T1000 (cell line): ENCODE measurements around the gene KRT35.
"Not testable (repeated sequence)": the region's sequence is repeated elsewhere in the genome, so short reads cannot be mapped to it uniquely, and the experiment has no call there.

ENCODE experiments used
- DNase-seq: peaks from one replicate; lab custom pipeline; 2025; ENCODE audit warnings: mixed read lengths; lab: John Stamatoyannopoulos, UW

KRT35 gene

DNA sequence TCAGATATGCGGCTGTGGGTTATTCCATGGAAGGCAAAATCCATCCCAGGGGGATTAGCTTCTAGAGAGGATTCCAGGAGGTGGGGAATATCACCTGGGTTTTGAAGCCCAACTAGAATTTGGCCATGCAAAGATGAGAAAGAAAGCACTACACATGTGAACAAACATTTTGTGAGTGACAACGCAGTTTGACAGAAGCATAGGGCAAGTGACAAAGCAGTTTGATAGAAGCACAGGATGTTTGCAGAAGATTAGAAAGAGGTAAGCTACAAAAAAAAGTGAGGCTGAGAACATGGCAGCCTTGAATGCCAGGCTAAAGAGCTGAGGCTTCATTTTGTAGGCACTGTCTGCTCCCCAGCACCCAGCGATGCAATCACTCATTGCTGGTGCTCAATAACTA, 27.9 kb downstream of the KRT35 start:
- no peak for DNase-seq

DNA sequence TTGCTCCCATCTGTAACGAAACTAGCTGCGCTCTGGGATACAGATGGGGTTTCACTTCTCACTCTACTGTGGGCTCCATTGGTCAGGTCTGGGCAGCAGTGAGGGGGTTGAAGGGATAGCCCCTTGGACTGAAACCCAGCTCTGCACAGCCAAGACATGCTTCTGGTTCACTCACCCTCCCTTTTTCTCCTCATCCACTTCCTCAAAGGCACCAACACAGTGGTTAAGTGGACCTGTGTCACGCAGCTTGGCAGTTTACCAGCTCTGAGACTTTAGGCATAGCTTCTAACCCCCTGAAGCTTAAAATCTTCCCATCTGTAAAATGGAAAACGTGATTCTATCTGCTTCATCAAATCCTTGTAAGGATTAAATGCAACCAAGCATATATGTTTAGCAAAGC, 28.7 kb downstream of the KRT35 start:
- no peak for DNase-seq

DNA sequence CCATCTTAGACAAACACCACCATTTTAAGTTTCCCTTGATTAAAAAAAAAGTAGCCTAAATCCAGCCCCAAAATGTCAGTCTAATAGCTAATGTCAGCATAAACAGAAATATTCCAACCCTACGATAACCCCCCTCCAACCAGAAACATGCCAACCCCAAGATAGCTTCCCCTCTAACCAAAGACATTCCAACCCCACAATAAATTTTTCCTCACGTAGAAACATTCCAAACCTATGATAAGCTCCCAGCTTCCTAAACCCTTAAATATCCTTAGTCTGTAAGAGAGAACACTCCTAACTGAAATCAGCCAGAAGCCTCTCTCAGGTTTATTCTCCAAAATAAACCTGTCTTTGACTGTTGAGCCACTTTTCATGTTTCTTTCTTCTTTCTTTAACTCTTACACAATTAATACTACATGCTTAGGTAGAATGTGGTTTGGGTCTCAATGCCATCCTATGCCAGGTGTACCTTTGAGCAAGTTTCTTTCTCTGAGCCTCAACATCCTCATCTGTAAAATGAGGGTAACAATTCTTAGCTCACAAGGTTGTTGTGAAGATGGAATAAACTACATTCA, 29.7 kb downstream of the KRT35 start:
- DNase-seq, result no peak

DNA sequence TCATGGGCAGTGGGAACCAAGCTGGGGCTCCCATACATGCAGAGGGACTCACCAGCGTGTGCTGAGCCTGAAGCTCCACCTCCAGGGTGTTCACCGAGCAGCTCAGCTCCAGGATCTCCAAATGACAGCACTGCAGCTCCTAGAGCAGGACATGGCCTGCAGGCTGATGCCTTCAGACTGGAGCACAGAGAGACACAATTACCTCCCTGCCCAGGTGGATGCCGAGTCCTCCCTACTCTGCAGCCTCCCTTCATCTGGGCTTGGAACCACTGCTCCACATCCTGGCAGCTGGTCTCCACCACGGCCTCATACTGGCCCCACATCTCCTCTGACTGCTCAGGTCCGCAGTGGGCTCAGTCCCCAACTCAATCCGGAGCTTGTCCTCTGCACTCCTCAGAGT, 31.9 kb downstream of the KRT35 start:
- DNase-seq, result no peak

DNA sequence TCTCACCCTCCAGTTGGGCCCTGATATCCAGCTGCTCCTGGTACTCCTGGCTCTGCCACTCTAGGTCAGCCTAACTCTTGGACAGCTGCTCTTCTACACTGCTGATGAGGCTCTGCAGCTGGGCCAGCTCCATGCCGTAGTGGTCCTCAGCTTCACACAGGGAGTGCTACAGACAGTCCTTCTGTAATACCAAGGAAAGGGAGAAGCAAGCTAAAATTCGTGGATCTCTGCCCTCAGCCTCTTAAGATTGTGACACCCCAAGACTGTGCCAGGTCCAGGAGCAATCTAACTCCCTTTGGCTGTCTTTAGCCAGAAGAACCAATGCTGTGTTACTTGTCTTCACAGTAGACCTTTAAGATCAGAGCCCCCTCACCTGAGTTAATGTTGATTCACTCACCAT, 32.4 kb downstream of the KRT35 start:
- DNase-seq, result no peak

DNA sequence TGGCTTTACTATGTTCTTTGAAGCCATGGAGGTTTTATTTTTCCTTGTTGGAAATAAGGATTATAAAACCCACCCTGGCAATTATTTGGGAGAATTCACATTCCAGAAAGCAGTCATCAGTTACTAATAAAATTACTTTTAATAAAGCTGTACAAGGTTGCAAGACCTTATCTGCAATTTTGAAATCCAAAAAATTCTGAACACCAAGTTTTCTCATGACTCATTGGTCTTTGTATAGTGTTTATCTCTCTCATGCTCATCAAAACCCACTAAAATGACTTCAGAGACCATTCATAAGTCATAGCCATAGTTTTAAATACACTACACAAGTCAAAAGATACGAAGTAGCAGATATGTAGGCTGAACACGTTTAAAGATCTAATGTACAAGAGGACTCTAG, 34.1 kb downstream of the KRT35 start:
- DNase-seq, result no peak

DNA sequence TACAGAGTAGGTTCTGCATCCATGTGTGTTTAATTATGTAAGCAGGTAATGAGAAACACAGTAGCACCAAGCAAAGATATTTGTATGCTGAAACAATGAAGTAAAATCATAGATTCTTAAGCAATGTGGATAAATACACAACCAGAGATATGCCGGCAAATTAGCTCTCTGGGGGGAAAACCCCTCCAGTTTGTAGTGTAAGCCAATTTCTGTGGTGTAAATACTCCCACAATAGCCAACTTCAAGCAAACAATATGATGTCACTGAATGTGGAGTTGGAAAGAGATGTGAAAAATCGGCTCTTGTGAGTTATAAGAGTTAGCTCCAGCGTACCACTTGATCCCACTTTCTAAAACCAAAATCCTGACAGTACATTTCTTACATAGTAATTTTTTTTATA, 36.3 kb downstream of the KRT35 start:
- no peak for DNase-seq

DNA sequence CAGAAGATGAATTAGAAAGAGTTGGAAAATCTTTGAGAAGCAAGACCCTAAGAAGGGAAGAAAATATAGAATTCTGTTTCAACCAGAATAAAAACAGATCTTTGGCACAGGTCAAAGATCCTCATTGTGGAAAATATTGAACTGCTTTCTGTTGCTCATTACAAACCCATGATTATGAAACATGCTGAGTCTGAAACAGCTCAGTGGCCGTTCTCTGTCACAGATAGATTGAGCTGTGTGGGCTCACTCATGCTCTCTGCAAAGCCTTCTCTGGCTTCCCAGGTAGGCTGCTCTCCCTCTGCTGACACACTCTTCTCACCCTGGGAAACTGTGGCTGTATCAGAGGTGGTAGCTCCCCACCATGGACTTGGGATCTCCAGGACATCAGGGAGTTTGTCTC, 36.8 kb downstream of the KRT35 start:
- DNase-seq, result no peak

DNA sequence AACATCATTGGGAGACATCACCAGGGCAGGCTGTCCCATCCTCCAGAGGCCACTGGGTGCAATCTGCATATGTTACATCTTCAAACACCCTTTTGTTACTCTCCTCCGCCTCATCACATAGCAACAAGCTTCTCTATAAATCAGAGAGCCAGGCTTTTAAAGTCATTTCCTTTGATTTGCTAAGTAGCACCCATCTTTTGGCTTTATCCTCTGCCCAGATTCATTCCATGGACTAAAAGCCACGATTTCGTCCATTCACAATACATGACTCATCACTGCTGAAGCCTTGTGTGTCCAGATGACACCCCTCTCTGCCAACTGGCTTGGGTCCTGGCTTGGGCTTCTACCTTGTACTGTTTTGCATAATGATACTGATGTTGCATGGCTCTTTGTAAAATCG, 38.2 kb downstream of the KRT35 start:
- DNase-seq, result no peak

DNA sequence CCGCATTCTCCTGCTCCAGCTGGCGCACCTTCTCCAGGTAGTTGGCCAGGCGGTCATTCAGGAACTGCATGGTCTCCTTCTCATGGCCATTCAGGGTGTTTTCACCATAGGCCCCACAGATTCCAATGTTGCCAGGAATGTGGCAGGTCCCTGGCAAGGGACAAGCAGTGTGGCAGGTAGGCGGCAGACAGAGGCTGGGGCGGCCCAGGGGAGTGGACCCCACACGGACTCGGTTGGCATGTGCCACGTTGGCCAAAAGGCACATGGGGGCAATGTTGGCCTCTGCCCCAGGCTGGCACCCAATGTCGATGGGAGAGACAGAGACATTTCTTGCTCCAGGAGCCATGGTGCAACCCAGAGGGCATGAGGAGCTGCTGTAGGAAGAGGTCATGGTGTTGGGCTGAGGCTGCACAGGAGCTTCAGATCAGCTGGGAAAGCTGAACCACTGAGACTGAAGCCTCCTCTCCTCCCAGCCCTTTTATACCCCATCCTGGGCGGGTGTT, 40.4 kb downstream of the KRT35 start, which contains the start of gene KRT38:
TSS of gene KRT38 (minus strand) at position 453 of the 503 bp plus-strand sequence. CDS start at position 391, 62 bp downstream.
- DNase-seq, result no peak

DNA sequence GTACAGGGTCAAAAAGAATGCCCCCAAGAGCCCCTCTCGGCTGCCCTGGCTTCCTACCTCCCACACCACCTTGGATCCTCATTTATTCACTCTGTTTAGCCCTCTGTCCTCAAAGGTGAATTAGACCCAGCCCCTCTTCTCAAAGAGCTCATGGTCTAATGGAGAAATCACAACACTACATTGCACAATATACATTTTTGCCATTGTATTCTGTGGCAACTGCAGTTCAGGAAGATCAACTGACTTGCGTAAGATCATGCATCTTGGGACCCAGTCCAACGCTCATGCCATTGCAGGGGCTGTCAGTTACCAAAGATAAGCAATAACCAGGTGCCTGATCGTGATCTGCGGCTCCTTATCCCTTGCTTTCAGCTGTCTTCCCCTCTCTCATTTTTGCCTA, 41.6 kb downstream of the KRT35 start:
- DNase-seq, result no peak

DNA sequence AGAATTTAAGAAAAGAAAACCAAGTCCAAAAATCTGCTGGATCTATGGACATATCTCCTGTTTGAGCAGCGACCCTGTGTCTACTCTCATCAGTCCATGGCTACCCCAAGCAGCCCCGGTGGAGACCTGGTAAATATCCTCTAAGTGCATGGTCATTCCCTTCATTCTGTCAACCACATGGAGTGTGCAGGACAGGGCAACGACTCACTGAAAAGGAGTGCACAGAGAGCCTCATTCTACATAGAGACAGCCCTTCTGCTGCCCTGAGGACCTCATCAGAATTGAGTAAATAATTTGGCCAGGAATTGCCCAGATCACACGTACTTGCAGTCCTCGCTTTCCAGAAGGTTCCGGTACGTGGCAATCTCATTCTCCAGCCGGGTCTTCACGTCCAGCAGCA, 43.2 kb downstream of the KRT35 start:
- DNase-seq, result no peak

DNA sequence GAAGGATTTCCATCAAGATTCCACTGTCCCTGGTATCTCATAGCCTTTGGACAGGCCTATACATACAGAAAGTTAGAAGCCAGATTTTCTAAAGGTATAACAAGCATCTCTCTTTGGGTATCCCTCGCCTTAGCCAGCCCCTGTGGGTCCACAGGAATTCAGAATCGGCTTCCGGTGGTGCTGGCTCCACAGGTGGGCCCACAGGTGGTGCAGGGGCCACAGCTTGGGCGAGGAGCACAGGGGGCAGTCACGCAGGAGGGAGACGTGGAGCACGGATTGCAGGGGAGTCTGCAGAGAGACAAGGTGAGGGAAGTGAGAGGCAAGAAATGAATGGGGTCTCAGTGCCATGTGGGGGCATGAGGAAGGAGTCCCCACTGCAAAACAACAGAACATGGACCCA, 43.7 kb downstream of the KRT35 start:
- no peak for DNase-seq

DNA sequence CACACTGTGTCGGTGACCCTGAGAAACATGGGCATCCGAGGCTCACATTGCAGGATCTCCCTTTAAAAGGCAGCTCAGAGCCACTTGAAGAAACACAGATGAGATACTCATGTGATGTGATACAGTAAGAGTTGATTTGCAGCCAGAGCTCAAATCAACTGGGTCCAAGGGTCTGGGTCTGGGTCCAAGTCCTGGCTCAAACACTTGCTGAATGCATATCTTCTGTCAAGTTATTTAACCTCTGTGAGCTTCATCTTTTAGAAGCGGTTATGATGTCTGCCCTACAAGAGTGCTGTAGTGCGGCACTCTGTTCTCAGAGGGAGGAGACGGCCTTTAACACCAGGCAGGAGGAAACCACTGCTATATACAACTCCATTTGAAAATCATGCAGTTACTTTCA, 46.5 kb downstream of the KRT35 start:
- no peak for DNase-seq

DNA sequence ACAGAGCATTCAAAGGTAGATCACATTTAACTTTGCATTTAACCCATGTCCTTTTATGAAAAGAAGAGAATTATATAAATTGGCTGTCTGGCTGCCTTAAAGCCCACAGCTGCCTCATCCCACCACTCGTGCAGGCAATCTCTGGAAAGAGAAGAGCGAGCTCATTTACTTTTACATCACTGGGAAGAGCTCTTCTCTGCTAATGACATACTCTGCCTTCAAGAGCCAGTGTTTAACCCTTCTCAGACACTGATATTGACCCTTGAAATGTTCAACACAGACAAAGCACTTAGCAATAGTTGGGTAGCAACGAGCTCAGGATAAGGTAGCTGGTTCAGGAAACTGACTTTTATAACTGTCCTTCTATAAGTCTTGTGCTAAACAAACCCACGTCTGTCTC, 46.9 kb downstream of the KRT35 start:
- DNase-seq, result no peak

DNA sequence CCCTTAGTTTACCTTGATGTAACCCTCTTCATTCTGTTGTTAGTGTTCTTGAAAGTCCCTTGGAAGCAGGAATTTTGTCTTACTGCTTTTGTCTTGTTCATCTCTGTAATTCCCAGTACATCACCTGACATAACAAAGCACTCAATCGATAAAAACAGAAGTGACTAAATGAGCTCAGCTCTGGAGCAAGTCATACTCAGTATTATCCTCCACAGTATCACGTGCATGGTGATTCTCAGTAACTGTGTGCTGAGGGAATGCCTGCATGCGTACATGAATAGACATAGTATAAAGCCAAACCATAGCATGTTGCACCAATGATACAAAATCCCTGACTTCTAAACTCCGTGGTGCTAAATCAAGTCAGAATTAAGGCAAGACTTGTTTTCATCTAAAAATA, 47.4 kb downstream of the KRT35 start:
- DNase-seq, result no peak

DNA sequence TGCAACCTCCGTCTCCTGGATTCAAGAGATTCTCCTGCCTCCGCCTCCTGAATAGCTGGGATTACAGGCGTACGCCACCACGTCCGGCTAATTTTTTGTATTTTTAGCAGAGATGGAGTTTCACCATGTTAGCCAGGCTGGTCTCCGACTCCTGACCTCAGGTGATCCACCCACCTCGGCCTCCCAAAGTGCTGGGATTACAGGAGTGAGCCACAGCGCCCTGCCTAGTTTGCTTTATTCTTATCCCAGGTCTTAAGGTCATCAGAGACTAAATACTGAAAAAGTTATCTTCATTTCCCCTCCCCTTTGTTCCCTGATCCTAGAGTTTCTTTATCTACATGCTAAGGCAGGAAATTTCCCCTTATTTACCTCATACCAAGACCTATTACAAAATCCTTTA, 50.6 kb downstream of the KRT35 start:
- DNase-seq, result not testable (repeated sequence)

DNA sequence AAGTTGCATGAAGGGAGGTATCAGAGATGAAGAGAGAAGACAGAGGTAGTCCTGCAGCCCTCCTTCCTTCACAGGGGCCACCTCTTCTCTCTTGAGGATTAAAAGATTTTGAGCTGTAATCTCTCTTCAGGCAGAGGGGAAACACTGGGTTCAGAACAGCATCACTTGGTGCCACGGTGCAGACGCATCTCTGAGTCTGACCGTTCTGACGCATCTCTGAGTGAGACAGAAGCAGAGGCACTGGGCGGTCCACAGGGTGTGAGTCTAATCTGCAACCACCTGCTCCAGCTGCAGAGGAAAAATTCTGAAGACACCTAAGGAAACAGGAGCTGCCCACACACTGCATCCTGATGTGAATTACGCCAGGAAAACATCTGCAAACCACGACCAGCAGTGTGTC, 51.3 kb downstream of the KRT35 start:
- no peak for DNase-seq

DNA sequence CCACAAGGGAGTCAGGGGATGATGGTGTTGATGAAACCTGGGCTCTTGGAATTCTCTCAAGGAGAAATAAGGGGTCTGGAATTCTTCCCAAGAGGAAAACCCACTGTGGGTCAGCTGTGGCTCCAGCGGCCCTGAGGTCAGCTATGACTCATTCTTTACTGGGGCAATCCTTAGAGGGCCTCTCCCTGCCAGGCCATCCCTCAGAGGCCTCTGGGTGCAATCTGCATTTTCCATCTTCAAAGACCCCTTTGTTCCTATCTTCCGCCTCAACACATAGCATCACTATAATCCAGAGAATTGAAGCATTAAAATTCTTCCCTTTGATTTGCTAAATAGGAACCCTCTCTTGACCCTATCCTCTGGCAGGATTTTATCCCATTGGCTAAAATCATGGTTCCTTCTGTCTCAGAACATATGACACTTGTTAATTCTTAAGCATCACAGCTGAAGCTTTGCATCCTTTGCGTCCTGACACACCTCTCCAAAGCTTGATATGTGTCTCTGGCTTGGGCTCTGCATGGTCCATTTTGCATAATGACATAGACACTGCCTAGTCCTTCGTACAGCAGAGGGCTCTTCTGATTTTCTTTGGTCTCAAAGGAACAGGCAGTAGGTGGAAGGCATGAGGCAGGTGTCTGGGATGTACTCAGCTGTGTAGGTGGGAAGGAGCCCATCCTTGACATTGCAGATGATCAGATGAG, 52.2 kb downstream of the KRT35 start:
- peak; percentile 14 for DNase-seq
